OCI-LY1 (cell line): ENCODE data around the gene ZFR.
"Not testable (repeated sequence)": the region's sequence is repeated elsewhere in the genome, so short reads cannot be mapped to it uniquely, and the experiment has no call there.

ENCODE experiments used
- H2AFZ ChIP-seq: fragments of 200-600 bp; sonication (generic), shearing (Covaris generic); 2 replicates; pipeline ENCODE4 v1.6.0; 2014; ENCODE audit warnings: antibody characterized with exemption, mild to moderate bottlenecking, low read length
- H3F3A ChIP-seq: fragments of 200-600 bp; sonication (generic), shearing (Covaris generic); 2 replicates; pipeline ENCODE4 v1.6.0; 2014; ENCODE audit warnings: mild to moderate bottlenecking, antibody characterized with exemption, low read length, moderate library complexity; ENCODE audit not compliant: insufficient read depth
- H3K27ac ChIP-seq: fragments of 200-600 bp; sonication (generic); 2 replicates; pipeline ENCODE4 v1.5.1; 2014; ENCODE audit warnings: low read length, mixed run types, mild to moderate bottlenecking, low read depth; ENCODE audit not compliant: poor library complexity, severe bottlenecking
- H3K27me3 ChIP-seq: fragments of 200-600 bp; sonication (generic); 2 replicates; pipeline ENCODE4 v1.6.0; 2014; ENCODE audit warnings: antibody characterized with exemption, mild to moderate bottlenecking, low read length, moderate library complexity; ENCODE audit not compliant: insufficient read depth
- H3K36me3 ChIP-seq: fragments of 200-600 bp; sonication (generic); 2 replicates; pipeline ENCODE4 v1.6.1; 2014; ENCODE audit warnings: mild to moderate bottlenecking, antibody characterized with exemption, low read length, moderate library complexity, mixed read lengths; ENCODE audit not compliant: insufficient read depth
- H3K4me1 ChIP-seq: fragments of 200-600 bp; sonication (generic); 2 replicates; pipeline ENCODE4 v1.5.1; 2014; ENCODE audit warnings: mild to moderate bottlenecking, low read length, moderate library complexity; ENCODE audit not compliant: insufficient read depth, severe bottlenecking
- H3K4me2 ChIP-seq: fragments of 200-600 bp; sonication (generic), shearing (Covaris generic); 2 replicates; pipeline ENCODE4 v1.6.1; 2014; ENCODE audit warnings: low read length
- H3K4me3 ChIP-seq: fragments of 200-600 bp; sonication (generic); 2 replicates; pipeline ENCODE4 v1.5.1; 2014; ENCODE audit warnings: low read length, low read depth, mild to moderate bottlenecking, mixed read lengths; ENCODE audit not compliant: poor library complexity, severe bottlenecking
- H3K79me2 ChIP-seq: fragments of 200-600 bp; shearing (Covaris generic); 2 replicates; pipeline ENCODE4 v1.6.1; 2016; ENCODE audit warnings: mixed run types, low read length, mixed read lengths; ENCODE audit not compliant: insufficient read depth
- H3K9ac ChIP-seq: fragments of 200-600 bp; sonication (generic), shearing (Covaris generic); 2 replicates; pipeline ENCODE4 v1.6.1; 2014; ENCODE audit warnings: mild to moderate bottlenecking, low read length, mixed read lengths
- H3K9me2 ChIP-seq: fragments of 200-600 bp; sonication (generic), shearing (Covaris generic); 2 replicates; pipeline ENCODE4 v1.6.1; 2014; ENCODE audit warnings: low read depth, mild to moderate bottlenecking, low read length, mixed read lengths
- H3K9me3 ChIP-seq: fragments of 200-600 bp; shearing (Covaris generic); 2 replicates; pipeline ENCODE4 v1.6.1; 2014; ENCODE audit warnings: low read length, mixed read lengths
- H4K20me1 ChIP-seq: fragments of 200-600 bp; sonication (generic), shearing (Covaris generic); 2 replicates; pipeline ENCODE4 v1.6.0; 2016; ENCODE audit warnings: mild to moderate bottlenecking, low read length; ENCODE audit not compliant: insufficient read depth
- EZH2 ChIP-seq: fragments of 200-600 bp; sonication (generic), shearing (Covaris generic); IDR thresholded peaks from 2 replicates; pipeline ENCODE4 v1.8.0; 2017; ENCODE audit warnings: borderline replicate concordance, mixed run types, mild to moderate bottlenecking, antibody characterized with exemption, low read length, moderate library complexity, mixed read lengths
- TF ChIP-seq, protein P1 (sequence below): fragments of 200-600 bp; sonication (generic), shearing (Covaris generic); IDR thresholded peaks from 2 replicates; pipeline ENCODE4 v1.5.1; 2017; ENCODE audit warnings: mild to moderate bottlenecking, antibody characterized with exemption, low read length, moderate library complexity, mixed read lengths

ZFR gene

DNA sequence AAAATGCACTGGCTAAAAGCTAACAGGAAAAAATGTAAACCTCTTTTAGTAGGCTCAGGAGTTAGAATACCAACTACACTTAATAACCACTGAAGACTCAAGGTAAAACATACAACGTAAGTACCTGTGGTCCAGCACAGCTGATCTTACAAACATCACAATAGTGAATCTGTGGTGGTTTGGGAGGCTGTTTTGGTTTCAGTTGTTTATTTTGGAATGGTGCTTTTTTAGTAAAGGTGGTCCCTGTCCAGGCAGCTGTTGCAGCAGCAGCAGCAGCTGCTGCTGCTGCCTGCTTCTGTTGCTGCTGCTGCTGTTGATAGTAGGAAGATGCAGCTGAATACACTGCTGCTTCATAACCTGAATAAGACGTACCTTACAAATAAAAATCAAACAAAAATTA is 37.9 kb downstream of the ZFR start:
- H3K9me3 ChIP-seq, result no peaks in the 10 kb centered on the region
- H3K9me2 ChIP-seq, result no peaks in the 10 kb centered on the region
- no peak overlapping the region for H3K4me2 ChIP-seq
- no peaks in the 10 kb centered on the region for H3K4me1 ChIP-seq
- H3K79me2 ChIP-seq, result no peaks in the 10 kb centered on the region
- TF ChIP-seq EZH2, result no peak
- TF ChIP-seq, protein P1, sequence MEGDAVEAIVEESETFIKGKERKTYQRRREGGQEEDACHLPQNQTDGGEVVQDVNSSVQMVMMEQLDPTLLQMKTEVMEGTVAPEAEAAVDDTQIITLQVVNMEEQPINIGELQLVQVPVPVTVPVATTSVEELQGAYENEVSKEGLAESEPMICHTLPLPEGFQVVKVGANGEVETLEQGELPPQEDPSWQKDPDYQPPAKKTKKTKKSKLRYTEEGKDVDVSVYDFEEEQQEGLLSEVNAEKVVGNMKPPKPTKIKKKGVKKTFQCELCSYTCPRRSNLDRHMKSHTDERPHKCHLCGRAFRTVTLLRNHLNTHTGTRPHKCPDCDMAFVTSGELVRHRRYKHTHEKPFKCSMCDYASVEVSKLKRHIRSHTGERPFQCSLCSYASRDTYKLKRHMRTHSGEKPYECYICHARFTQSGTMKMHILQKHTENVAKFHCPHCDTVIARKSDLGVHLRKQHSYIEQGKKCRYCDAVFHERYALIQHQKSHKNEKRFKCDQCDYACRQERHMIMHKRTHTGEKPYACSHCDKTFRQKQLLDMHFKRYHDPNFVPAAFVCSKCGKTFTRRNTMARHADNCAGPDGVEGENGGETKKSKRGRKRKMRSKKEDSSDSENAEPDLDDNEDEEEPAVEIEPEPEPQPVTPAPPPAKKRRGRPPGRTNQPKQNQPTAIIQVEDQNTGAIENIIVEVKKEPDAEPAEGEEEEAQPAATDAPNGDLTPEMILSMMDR, result no peak
- H3F3A ChIP-seq, result no peaks in the 10 kb centered on the region
- no peaks in the 10 kb centered on the region for H3K27me3 ChIP-seq
- H3K4me3 ChIP-seq, result no peak overlapping the region
- H2AFZ ChIP-seq, result no peak overlapping the region
- H4K20me1 ChIP-seq, result no peaks in the 10 kb centered on the region; the same call in 1 of the 2 replicates
- H3K27ac ChIP-seq, result no peak overlapping the region
- no peak overlapping the region for H3K9ac ChIP-seq
- peaks cover 96% of the 10 kb centered on the region for H3K36me3 ChIP-seq

DNA sequence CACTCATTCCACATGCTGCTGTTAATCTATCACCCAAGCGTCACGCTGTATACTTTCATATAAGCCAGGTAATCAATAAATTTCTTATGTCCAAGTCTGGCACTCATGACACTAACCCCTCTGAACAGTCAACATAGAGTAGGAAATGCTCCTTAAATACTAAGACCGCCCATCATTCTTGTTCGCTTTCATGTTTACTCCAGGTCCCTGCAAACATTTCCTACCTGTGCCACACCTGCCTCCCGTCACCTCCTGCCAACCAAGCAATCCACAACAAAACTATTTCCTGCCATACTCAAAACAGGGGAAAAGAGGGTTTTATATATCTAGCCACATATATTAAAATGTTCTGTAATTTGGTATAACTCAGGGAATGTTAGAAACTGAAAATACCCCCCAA is 39.0 kb downstream of the ZFR start:
- no peak overlapping the region for H2AFZ ChIP-seq
- H3K9me2 ChIP-seq, result no peaks in the 10 kb centered on the region
- H3K79me2 ChIP-seq, result no peaks in the 10 kb centered on the region
- no peak overlapping the region for H3K4me3 ChIP-seq
- no peak overlapping the region for H3K9ac ChIP-seq
- no peak for TF ChIP-seq EZH2
- no peak overlapping the region for H3K27ac ChIP-seq
- no peaks in the 10 kb centered on the region for H3F3A ChIP-seq
- no peak overlapping the region for H3K4me2 ChIP-seq
- peaks cover 98% of the 10 kb centered on the region for H3K36me3 ChIP-seq
- H3K4me1 ChIP-seq, result no peaks in the 10 kb centered on the region
- H3K9me3 ChIP-seq, result no peaks in the 10 kb centered on the region
- H4K20me1 ChIP-seq, result no peaks in the 10 kb centered on the region; the same call in 1 of the 2 replicates
- no peaks in the 10 kb centered on the region for H3K27me3 ChIP-seq

DNA sequence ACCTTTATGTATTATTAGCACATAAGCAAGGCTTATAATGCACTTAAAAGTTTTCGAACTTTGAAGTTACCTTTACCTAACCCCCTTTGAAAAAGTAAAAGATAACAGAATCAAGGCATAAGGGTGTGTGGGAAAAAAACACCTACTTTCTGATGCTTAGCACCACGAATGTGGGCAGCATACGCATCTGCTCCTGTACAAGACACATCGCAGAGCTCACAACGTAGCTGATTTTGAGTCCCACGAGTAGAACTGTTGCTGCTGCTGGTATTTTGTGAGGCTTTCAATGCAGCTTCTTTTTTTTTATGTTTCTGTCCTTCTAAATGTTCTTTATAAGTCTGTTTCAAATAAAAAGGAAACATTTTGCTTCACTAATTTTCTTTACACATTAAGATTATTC is 40.8 kb downstream of the ZFR start:
- H2AFZ ChIP-seq, result no peak overlapping the region
- H3K4me3 ChIP-seq, result no peak overlapping the region
- H3K9me2 ChIP-seq, result no peaks in the 10 kb centered on the region
- no peaks in the 10 kb centered on the region for H3K79me2 ChIP-seq
- H3K9me3 ChIP-seq, result no peaks in the 10 kb centered on the region
- H3K27ac ChIP-seq, result no peak overlapping the region
- H3K4me2 ChIP-seq, result no peak overlapping the region
- no peaks in the 10 kb centered on the region; the same call in 1 of the 2 replicates for H4K20me1 ChIP-seq
- no peaks in the 10 kb centered on the region for H3K4me1 ChIP-seq
- peaks cover 99% of the 10 kb centered on the region for H3K36me3 ChIP-seq
- no peaks in the 10 kb centered on the region for H3K27me3 ChIP-seq
- TF ChIP-seq, protein P1, result no peak
- no peak for TF ChIP-seq EZH2
- no peaks in the 10 kb centered on the region for H3F3A ChIP-seq
- no peak overlapping the region for H3K9ac ChIP-seq

DNA sequence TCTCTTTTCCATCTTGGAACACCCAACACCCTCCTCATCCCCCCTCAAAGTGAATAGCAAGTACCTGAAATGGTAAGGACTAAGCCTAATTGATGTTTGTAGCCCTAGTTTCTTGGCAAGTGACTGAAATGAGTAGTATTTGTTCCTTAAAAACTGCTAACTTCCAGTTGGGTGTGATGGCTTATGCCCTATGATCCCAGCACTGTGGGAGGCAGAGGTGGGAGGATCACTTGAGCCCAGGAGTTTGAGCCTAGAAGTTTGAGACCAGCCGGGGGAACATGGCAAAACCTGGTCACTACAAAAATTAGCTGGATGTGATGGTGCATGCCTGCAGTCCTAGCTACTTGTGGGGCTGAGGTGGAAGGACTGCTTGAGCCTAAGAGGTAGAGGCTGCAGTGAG is 44.1 kb downstream of the ZFR start:
- H3K4me3 ChIP-seq, result no peak overlapping the region
- H3K9ac ChIP-seq, result no peak overlapping the region
- H3K36me3 ChIP-seq, result peaks cover 97% of the 10 kb centered on the region
- no peaks in the 10 kb centered on the region for H3K79me2 ChIP-seq
- H4K20me1 ChIP-seq, result no peaks in the 10 kb centered on the region
- H3K9me3 ChIP-seq, result no peaks in the 10 kb centered on the region
- no peak for TF ChIP-seq EZH2
- TF ChIP-seq, protein P1, result no peak
- no peaks in the 10 kb centered on the region for H3K27me3 ChIP-seq
- H3K9me2 ChIP-seq, result no peaks in the 10 kb centered on the region
- no peaks in the 10 kb centered on the region for H3K4me1 ChIP-seq
- no peak overlapping the region for H3K4me2 ChIP-seq
- no peak overlapping the region for H3K27ac ChIP-seq
- H2AFZ ChIP-seq, result no peak overlapping the region
- no peaks in the 10 kb centered on the region for H3F3A ChIP-seq

DNA sequence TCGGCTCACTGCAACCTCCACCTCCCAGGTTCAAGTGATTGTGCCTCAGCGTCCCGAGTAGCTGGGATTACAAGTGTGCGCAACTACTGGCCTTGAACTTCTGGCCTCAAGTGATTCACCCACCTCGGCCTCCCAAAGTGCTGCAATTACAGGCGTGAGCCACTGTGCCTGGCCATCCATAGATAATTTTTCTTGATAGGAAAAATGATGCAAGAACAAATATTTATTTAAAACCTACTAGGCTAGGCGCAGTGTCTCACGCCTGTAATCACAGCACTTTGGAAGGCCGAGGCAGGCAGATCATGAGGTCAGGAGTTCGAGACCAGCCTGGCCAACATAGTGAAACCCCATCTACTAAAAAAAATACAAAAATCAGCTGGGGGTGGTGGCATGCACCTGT is 45.8 kb downstream of the ZFR start:
- not testable (repeated sequence) for H3K4me3 ChIP-seq, H3F3A ChIP-seq, H4K20me1 ChIP-seq, H3K79me2 ChIP-seq, H2AFZ ChIP-seq, H3K4me2 ChIP-seq, H3K9me3 ChIP-seq, H3K9me2 ChIP-seq, H3K4me1 ChIP-seq, H3K9ac ChIP-seq, H3K27ac ChIP-seq, H3K27me3 ChIP-seq
- H3K36me3 ChIP-seq, result peaks cover 96% of the 10 kb centered on the region
